HG02642 (cell line): Measurements from ENCODE around the gene POLRMT.
A peak's percentile ranks its signal among the peaks of the same experiment; 100 is the strongest.

Experiments
- ATAC-seq: cut with Tn5 transposase; IDR thresholded peaks from one replicate; pipeline ENCODE4 v1.9.1; 2021; ENCODE audit warnings: mild to moderate bottlenecking; ENCODE audit not compliant: unreplicated experiment, poor library complexity

Gene POLRMT

GRCh38 chr19:583198-583967 lies 50.0 kb downstream of the POLRMT start:
- ATAC-seq = no peak

GRCh38 chr19:582497-583197 lies 50.7 kb downstream of the POLRMT start:
- no peak for ATAC-seq

- ATAC-seq = no peak
Measured at GRCh38 chr19:581399-582111, 51.8 kb downstream of the POLRMT start.

- ATAC-seq = no peak
Measured at GRCh38 chr19:580274-580835, 53.0 kb downstream of the POLRMT start.

GRCh38 chr19:579842-580155 lies 53.5 kb downstream of the POLRMT start:
- no peak for ATAC-seq

GRCh38 chr19:579111-579841 lies 54.1 kb downstream of the POLRMT start:
- ATAC-seq = no peak

- no peak for ATAC-seq
Measured at GRCh38 chr19:577439-578392, 55.6 kb downstream of the POLRMT start.

- no peak for ATAC-seq
Measured at GRCh38 chr19:576768-577438, 56.4 kb downstream of the POLRMT start.

- no peak for ATAC-seq
Measured at GRCh38 chr19:575527-576506, 57.5 kb downstream of the POLRMT start.

GRCh38 chr19:574658-575526 lies 58.4 kb downstream of the POLRMT start:
- ATAC-seq = no peak

- no peak for ATAC-seq
Measured at GRCh38 chr19:573519-573825, 59.9 kb downstream of the POLRMT start.

- peak; percentile 20 for ATAC-seq
Measured at GRCh38 chr19:572743-573518, 60.4 kb downstream of the POLRMT start.

- ATAC-seq = peak; percentile 78
Measured at GRCh38 chr19:572140-572742, 61.1 kb downstream of the POLRMT start, which contains the start of gene BSG. BSG (plus strand) TSS chr19:572596; CDS start chr19:572635, 39 bp downstream.

- no peak for ATAC-seq
Measured at GRCh38 chr19:571566-571974, 61.8 kb downstream of the POLRMT start.

- ATAC-seq = no peak
Measured at GRCh38 chr19:570937-571565, 62.3 kb downstream of the POLRMT start.
